OCI-M2 (cell line): ENCODE results near the gene DCLK2.
"Not testable (repeated sequence)": the region's sequence is repeated elsewhere in the genome, so short reads cannot be mapped to it uniquely, and the experiment has no call there.

ENCODE experiments used
- DNase-seq: peaks from one replicate; lab custom pipeline; 2025; ENCODE audit not compliant: unreplicated experiment; lab: John Stamatoyannopoulos, UW

Gene DCLK2

GRCh38 chr4:150149381-150149780 lies 71.1 kb downstream of the DCLK2 start:
- DNase-seq: no peak

- no peak for DNase-seq
Measured at GRCh38 chr4:150150629-150151062, 72.4 kb downstream of the DCLK2 start.

- DNase-seq: no peak
Measured at GRCh38 chr4:150152766-150153165, 74.5 kb downstream of the DCLK2 start.

GRCh38 chr4:150155391-150155790 lies 77.1 kb downstream of the DCLK2 start:
- no peak for DNase-seq

DNA sequence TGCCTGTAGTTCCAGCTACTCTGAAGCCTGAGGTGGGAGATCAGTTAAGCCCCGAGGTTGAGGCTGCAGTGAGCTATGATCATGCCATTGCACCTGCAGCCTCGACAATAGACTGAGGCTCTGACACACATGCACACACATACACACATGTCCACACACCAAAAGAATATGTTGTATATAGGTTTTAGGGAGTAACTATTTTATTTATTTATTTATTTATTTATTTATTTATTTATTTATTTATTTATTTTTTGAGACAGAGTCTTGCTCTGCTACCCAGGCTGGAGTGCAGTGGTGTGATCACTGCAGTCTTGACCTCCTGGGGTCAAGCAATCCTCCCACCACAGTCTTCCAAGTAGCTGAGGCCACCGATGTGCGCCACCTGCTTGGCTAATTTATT lies 78.3 kb downstream of the DCLK2 start:
- no peak for DNase-seq

GRCh38 chr4:150158041-150158440 lies 79.8 kb downstream of the DCLK2 start:
- DNase-seq: no peak

DNA sequence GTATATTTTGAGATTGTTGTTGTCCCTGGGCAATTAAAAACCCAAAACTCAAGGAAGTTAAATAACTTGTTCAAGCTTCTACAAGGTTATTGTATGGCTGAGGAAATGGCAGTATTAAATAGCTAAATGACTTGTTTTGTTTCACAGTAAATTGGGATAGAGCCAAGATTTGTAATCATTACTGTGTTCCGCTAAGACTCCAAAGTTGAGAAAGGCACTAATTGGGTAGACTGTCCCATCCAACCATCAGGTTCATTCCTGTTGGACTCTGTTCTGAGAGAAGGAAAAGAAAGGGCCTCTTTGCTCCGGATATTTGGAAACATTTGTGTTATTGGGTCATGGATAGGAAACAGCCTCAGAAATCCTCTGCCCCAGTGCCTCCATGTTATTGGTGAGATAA lies 82.2 kb downstream of the DCLK2 start:
- no peak for DNase-seq

DNA sequence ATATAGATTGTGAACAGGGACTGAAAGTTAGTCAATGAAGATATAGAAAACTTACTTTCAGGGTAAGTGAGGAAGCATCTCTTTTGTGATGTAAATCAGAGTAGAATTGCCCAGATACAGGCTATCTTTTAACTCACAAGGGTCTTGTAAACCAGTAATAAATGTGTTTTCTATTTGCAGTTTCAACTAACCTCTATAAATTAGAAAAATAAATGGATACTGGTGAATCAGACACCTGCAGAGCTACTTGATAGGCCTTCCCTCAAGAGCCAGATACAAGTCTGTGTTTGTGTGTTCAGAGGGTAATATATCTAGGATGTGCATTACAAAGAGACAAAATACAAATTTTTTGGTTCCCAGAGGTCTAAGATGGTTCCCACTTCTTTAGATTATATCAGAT lies 82.9 kb downstream of the DCLK2 start:
- DNase-seq: no peak

DNA sequence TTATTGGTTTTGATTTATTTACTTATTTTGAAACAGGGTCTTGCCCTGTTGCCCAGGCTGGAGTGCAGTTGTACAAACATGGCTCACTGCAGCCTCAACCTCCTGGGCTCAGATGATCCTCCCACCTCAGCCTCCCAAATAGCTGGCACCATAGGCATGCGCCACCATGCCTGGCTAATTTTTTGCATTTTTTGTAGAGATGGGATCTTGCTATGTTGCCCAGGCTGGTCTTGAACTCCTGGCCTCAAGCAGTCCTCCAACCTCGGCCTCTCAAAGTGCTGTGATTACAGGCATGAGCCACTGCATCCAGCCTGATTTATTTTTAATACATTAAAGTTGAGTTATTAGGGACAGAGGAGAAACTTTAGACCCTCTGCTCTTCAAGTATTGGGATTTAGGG lies 83.8 kb downstream of the DCLK2 start:
- not testable (repeated sequence) for DNase-seq

- no peak for DNase-seq
Measured at GRCh38 chr4:150164055-150164454, 85.8 kb downstream of the DCLK2 start.

GRCh38 chr4:150164956-150165629 lies 86.8 kb downstream of the DCLK2 start:
- no peak for DNase-seq

GRCh38 chr4:150167054-150167453 lies 88.8 kb downstream of the DCLK2 start:
- no peak for DNase-seq

- no peak for DNase-seq
Measured at GRCh38 chr4:150173432-150173861, 95.2 kb downstream of the DCLK2 start.

- DNase-seq: no peak
Measured at GRCh38 chr4:150173982-150174398, 95.7 kb downstream of the DCLK2 start.

DNA sequence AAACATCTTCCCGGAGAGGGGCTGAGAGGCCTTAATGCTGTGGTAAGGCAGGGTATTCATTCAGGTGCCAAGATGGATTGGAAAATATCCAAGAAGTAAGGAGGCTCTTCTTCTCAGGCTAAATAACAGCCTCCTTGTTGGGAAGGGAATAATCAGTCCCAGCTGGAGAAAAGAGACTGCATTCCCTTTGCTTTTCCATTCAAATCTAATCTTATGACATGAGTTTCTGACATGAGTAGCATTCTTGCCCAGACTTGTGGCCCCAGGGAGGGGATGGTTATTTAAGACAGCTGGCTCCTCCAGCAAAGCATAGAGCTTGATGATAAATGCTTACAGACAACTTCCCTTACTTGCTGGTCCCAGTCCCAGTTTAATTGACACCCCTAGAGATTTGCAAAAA lies 98.3 kb downstream of the DCLK2 start:
- no peak for DNase-seq

DNA sequence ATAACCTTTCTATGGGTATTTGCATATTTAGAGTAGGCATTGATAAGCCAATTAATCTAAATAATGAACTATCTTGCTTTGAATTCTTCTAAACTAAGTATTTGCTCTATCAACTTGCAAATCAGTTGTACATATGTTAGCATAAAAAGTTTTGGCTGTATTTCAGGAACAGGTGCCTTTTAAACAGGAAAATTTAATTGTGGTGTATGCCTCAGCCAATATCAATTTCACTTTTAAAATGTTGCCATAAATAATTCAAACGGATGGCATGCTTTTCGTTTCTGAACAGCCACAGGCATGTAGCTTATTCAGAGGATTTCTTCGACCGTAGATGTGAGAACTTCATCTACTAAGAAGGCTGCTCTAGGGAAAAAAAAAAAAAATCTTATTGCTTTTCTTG lies 99.9 kb downstream of the DCLK2 start:
- DNase-seq: no peak

GRCh38 chr4:150181536-150181935 lies 103.3 kb downstream of the DCLK2 start:
- no peak for DNase-seq

GRCh38 chr4:150182794-150183193 lies 104.5 kb downstream of the DCLK2 start:
- DNase-seq: no peak

GRCh38 chr4:150185033-150185432 lies 106.8 kb downstream of the DCLK2 start:
- DNase-seq: not testable (repeated sequence)

DNA sequence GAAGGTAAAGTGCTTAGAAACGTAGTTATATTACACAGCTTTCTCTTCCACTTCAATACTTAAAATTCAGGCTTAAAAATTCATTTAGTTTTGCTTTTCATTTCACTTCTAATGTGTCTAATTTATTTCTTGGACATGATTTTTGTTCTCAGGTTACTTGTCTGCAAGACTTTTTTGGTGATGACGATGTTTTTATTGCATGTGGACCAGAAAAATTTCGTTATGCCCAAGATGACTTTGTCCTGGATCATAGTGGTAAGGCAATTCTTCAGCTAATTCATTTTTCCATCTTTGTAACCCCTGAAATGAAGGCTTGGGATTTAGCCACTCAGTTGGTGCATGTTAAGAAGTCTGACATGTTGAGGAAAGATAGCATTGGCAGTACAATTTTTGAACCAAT lies 114.7 kb downstream of the DCLK2 start:
- no peak for DNase-seq

DNA sequence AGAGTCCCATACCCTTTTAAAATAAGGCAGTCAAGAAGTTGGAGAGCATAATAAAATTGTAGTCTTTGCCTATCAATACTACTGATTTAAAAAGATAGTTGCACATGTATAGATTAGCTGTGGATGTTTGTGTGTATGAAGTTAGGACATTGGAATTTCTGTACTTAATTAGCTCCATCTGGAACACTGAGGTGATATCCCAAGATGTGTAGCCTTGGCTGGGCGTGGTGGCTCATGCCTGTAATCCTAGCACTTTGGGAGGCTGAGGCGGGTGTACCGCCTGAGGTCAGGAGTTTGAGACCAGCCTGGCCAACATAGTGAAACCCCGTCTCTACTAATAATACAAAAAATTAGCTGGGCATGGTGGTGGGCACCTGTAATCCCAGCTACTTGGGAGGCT lies 119.0 kb downstream of the DCLK2 start:
- not testable (repeated sequence) for DNase-seq

GRCh38 chr4:150199056-150199455 lies 120.8 kb downstream of the DCLK2 start:
- DNase-seq: no peak

DNA sequence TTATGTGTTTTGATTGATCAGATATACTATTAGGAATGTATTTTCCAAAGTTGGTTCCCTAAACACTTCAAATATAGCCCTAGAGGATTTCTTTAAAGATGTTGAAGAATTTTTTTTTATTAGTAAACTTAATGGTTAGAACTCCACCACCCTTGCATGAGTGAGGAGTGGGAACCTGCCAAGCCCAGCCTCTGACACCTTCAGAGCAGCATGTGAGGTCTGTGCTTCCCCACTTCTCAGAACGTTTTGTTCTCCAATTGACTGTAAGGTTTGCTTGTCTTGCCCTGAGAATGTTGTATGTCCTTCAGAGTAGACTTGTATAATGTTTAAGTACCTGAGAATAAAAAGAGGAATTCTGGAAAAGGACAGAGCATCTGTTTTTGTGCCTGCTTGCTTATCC lies 126.8 kb downstream of the DCLK2 start:
- DNase-seq: no peak
